Osteocyte (in vitro differentiated cells): ENCODE data around the gene PTOV1. TPM values are rescaled to one million over a fixed set of nuclear protein-coding genes. Genes with fewer than 3 reads are reported as not detected.

Experiments used
- DNase-seq: peaks from one replicate; pipeline ENCODE4 v3.0.0; 2021; ENCODE audit warnings: mixed read lengths; ENCODE audit not compliant: unreplicated experiment; ENCODE audit errors: extremely low spot score
- H3K27ac Mint-ChIP-seq: one replicate; pipeline ENCODE4 v1.8.0; 2021; ENCODE audit warnings: mild to moderate bottlenecking, mixed read lengths; ENCODE audit not compliant: unreplicated experiment
- H3K27me3 Mint-ChIP-seq: one replicate; pipeline ENCODE4 v1.8.0; 2021; ENCODE audit warnings: mixed read lengths; ENCODE audit not compliant: unreplicated experiment
- H3K36me3 Mint-ChIP-seq: one replicate; pipeline ENCODE4 v1.8.0; 2021; ENCODE audit warnings: mixed read lengths; ENCODE audit not compliant: unreplicated experiment
- H3K4me1 Mint-ChIP-seq: one replicate; pipeline ENCODE4 v1.8.0; 2021; ENCODE audit warnings: mixed read lengths; ENCODE audit not compliant: unreplicated experiment
- H3K4me3 Mint-ChIP-seq: one replicate; pipeline ENCODE4 v1.8.0; 2021; ENCODE audit warnings: mild to moderate bottlenecking, moderate library complexity, mixed read lengths; ENCODE audit not compliant: unreplicated experiment
- H3K9me3 Mint-ChIP-seq: one replicate; pipeline ENCODE4 v1.8.0; 2021; ENCODE audit warnings: mixed read lengths; ENCODE audit not compliant: unreplicated experiment
- CTCF ChIP-seq: fragments of 200-600 bp; sonication (generic); IDR thresholded peaks from 2 replicates; pipeline ENCODE4 v1.5.0; 2021; ENCODE audit warnings: antibody characterized with exemption, mild to moderate bottlenecking, moderate library complexity
- total RNA-seq: library from RNA; stranded (reverse); gene quantifications from 2 replicates; pipeline ENCODE4 v1.2.1, GENCODE V29; 2021

The PTOV1 gene
- total RNA-seq, 1 donor from 2014 or later, result 295 TPM

- no peaks in the 10 kb centered on the region for H3K9me3 Mint-ChIP-seq
- H3K4me1 Mint-ChIP-seq, result peaks cover 23% of the 10 kb centered on the region
- peaks cover 26% of the 10 kb centered on the region for H3K36me3 Mint-ChIP-seq
- H3K27ac Mint-ChIP-seq, result no peak within 1 kb of the TSS
- DNase-seq, result peak; percentile 100
- H3K27me3 Mint-ChIP-seq, result no peaks in the 10 kb centered on the region
- TF ChIP-seq CTCF, result no peak
- H3K4me3 Mint-ChIP-seq, result no peak within 1 kb of the TSS
These were observed 26.3 kb downstream of the PTOV1 start, which contains the start of the genes AKT1S1 and TBC1D17 for GRCh38 chr19:49877020-49877878. Gene AKT1S1, minus strand, starts transcription at chr19:49877355. Its CDS starts 4,060 bp downstream, at chr19:49873295. Gene TBC1D17, plus strand, starts transcription at chr19:49877702. Its CDS starts 22 bp downstream, at chr19:49877724.

- Mint-ChIP-seq H3K4me1 (peaks cover 23% of the 10 kb centered on the region), H3K27ac (no peak overlapping the region), H3K9me3 (no peaks in the 10 kb centered on the region), H3K4me3 (no peak overlapping the region), H3K36me3 (peaks cover 31% of the 10 kb centered on the region), H3K27me3 (no peaks in the 10 kb centered on the region)
- no peak for TF ChIP-seq CTCF
- peak; percentile 99 for DNase-seq
These were observed 27.2 kb downstream of the PTOV1 start for GRCh38 chr19:49877879-49878743.

GRCh38 chr19:49878744-49879070, 27.7 kb downstream of the PTOV1 start:
- Mint-ChIP-seq H3K4me1 (peaks cover 23% of the 10 kb centered on the region), H3K27ac (no peak overlapping the region), H3K36me3 (peaks cover 37% of the 10 kb centered on the region), H3K4me3 (no peak overlapping the region), H3K9me3 (no peaks in the 10 kb centered on the region), H3K27me3 (no peaks in the 10 kb centered on the region)
- no peak for DNase-seq
- no peak for TF ChIP-seq CTCF

- DNase-seq, result no peak
- no peaks in the 10 kb centered on the region for H3K27me3 Mint-ChIP-seq
- H3K9me3 Mint-ChIP-seq, result no peaks in the 10 kb centered on the region
- no peak overlapping the region for H3K27ac Mint-ChIP-seq
- peaks cover 23% of the 10 kb centered on the region for H3K4me1 Mint-ChIP-seq
- no peak for TF ChIP-seq CTCF
- no peak overlapping the region for H3K4me3 Mint-ChIP-seq
- H3K36me3 Mint-ChIP-seq, result peaks cover 40% of the 10 kb centered on the region
These were observed 28.4 kb downstream of the PTOV1 start for GRCh38 chr19:49879243-49879963.
